Stimulated activated CD4-positive, alpha-beta T cell treated with anti-CD3 and anti-CD28 coated beads, Interleukin-2, amount 100 ng/mL, for 24 hours (primary cell): ENCODE measurements around the gene WDR12.
"Not testable (repeated sequence)": the region's sequence is repeated elsewhere in the genome, so short reads cannot be mapped to it uniquely, and the experiment has no call there.

Experiments
- DNase-seq, 2 donors: peaks; one replicate each; pipeline ENCODE4 v3.0.0-alpha.2; 2020

WDR12 gene

GRCh38 chr2:202911512-202912341, at the start of gene WDR12, which contains the start of gene CARF:
TSS of gene WDR12 (minus strand) at chr2:202911673. CDS start at chr2:202911476, 197 bp downstream.
TSS of gene CARF (plus strand) at chr2:202912275. CDS start at chr2:202941903, 29,628 bp downstream.
- DNase-seq: peak; percentile 90 to 91

- DNase-seq: no peak
These were observed 49.1 kb upstream of the WDR12 start for GRCh38 chr2:202960524-202960923.

GRCh38 chr2:202950592-202950991, 39.1 kb upstream of the WDR12 start:
- no peak for DNase-seq

- DNase-seq: not testable (repeated sequence)
These were observed 37.9 kb upstream of the WDR12 start for GRCh38 chr2:202949333-202949732.

GRCh38 chr2:202945497-202945896, 34.0 kb upstream of the WDR12 start:
- DNase-seq: no peak

- no peak for DNase-seq
These were observed 33.3 kb upstream of the WDR12 start for GRCh38 chr2:202944816-202945215.

- no peak for DNase-seq
These were observed 32.9 kb upstream of the WDR12 start for GRCh38 chr2:202944408-202944807.

GRCh38 chr2:202941771-202942170, 30.3 kb upstream of the WDR12 start:
- DNase-seq: no peak

GRCh38 chr2:202938960-202939359, 27.5 kb upstream of the WDR12 start:
- no peak for DNase-seq

GRCh38 chr2:202934456-202934855, 23.0 kb upstream of the WDR12 start:
- no peak for DNase-seq

GRCh38 chr2:202933958-202934357, 22.5 kb upstream of the WDR12 start:
- no peak for DNase-seq

- DNase-seq: no peak
These were observed 21.7 kb upstream of the WDR12 start for GRCh38 chr2:202933139-202933510.

GRCh38 chr2:202932425-202933138, 21.1 kb upstream of the WDR12 start:
- DNase-seq: no peak

- no peak for DNase-seq
These were observed 7.4 kb upstream of the WDR12 start for GRCh38 chr2:202918860-202919259.

- DNase-seq: not testable (repeated sequence)
These were observed 1.1 kb upstream of the WDR12 start for GRCh38 chr2:202912342-202913201.

- no peak for DNase-seq
These were observed 316 bp downstream of the WDR12 start for GRCh38 chr2:202911203-202911511.

GRCh38 chr2:202910698-202911097, 775 bp downstream of the WDR12 start:
- no peak for DNase-seq

GRCh38 chr2:202910250-202910649, 1.2 kb downstream of the WDR12 start:
- DNase-seq: not testable (repeated sequence)

- no peak for DNase-seq
These were observed 1.9 kb downstream of the WDR12 start for GRCh38 chr2:202909394-202910192.

GRCh38 chr2:202908186-202908585, 3.3 kb downstream of the WDR12 start:
- no peak for DNase-seq

- not testable (repeated sequence) for DNase-seq
These were observed 6.0 kb downstream of the WDR12 start for GRCh38 chr2:202905507-202905906.

- no peak for DNase-seq
These were observed 26.3 kb downstream of the WDR12 start for GRCh38 chr2:202885190-202885589.
